ENCODE data around the gene GLS2.
"Not testable (repeated sequence)": the region's sequence is repeated elsewhere in the genome, so short reads cannot be mapped to it uniquely, and the experiment has no call there.

Gene GLS2

DNA sequence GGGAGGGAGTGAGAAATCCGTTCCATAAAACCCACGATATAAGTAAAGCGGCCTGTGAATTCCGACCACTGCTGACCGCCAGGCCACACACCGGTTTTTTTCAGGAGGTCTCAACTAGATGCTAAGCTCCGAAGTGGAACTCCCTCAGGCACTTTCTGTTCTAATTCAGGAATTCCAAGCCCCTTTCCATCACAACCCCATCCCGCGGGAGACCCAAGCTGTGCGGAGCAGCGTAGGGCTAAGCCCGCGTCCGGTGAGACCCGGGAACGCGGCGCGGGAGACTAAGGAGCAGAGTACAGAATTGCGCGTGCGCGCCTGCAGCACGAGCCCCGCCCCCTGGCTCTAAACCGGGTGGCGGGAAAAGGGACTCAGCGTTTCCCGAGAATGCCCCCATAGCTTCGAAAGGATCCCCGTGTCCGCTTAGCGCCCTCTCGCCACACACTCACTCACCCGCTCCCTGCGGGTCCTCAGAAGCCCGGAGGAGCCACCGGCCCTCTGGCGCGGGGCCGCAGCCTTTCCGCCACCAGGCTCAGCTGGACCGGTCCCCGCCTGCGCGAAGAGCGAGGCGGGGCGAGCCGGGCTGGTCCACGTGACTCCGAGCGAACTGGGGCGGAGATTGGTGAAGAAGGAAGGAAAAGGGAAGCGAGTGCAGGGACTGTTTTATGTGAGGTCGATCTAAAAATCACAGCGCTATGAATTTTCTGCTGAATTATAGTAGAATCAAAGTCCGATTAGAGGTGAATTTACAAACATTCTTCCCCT, 38.9 kb downstream of the GLS2 start, which contains the start of gene TIMELESS:
Gene TIMELESS (minus strand): TSS at position 567 of the 762 bp plus-strand sequence. CDS start 15,256 bp downstream, outside the sequence.
- peak; percentile 97 for DNase-seq (ENCODE audit: low spot score)

DNA sequence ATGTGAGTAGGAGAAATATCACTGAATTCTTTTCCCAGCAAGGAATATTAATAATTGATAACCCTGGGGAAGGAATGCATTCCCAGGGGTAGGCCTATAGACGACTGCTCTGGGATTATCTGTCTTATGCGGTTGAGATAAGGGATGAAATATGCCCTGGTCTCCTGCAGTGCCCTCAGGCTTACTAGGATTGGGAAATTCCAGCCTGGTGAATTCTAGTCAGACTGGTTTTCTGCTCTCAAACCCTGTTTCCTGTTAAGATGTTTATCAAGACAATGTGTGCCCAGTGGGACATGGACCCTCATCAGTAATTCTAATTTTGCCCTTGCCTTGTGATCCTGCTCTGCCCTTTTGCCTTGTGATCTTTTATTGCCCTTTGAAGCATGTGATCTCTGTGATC, 44.8 kb downstream of the GLS2 start:
- not testable (repeated sequence) for DNase-seq (ENCODE audit: low spot score)

DNA sequence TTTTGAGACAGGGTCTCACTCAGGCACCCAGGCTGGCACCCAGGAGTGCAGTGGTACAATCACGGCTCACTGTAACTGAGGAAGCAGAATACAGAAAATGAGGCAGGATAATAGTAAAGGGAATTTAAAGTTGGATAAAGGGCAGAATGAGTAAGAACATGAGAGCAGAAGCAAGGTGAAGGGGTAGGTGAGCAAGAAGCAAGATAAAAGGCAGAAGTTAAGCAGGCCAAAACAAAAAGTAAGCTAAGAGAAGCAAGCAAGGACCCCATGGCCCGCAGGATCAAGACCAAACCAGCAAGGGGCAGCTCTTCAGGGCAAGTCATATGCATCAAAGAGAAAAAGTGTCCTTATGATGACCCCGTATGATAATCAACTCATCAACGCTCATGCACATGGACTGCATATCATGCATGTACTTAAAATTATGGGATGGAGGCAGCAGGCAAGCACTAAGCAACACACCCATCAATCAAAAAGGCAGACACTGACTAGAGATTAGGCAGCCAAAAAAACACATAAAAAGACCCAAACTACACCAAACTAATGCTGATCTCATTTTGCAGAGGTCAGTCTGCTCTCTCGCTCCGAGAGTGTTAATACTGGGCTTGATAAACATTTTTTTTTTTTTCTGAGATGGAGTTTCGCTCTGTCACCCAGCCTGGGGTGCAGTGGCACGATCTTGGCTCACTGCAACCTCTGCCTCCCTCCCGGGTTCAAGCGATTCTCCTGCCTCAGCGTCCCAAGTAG, 50.4 kb downstream of the GLS2 start:
- no peak for DNase-seq (ENCODE audit: low spot score)

GRCh38 chr12:56434828-56435227, 53.1 kb downstream of the GLS2 start:
- no peak for DNase-seq (ENCODE audit: low spot score)

DNA sequence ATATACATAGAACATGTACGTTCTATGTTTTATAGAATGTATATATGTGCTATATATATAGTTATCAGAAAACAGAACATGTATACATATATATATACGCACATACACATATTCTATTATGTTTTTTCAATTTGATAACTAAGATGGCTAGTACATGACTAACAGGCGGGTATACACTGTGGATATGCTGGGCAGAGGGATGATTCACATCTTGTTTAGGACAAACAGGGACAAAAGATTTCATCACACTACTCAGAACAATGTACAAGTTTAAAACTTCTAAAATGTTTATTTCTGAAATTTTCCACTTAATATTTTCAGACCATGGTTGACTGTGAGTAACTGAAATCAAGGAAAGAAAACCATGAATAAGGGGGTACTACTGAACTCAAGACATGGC, 56.1 kb downstream of the GLS2 start:
- no peak for DNase-seq (ENCODE audit: low spot score)

GRCh38 chr12:56431288-56431687, 56.7 kb downstream of the GLS2 start:
- DNase-seq (ENCODE audit: low spot score), result no peak

GRCh38 chr12:56425940-56426438, 62.0 kb downstream of the GLS2 start:
- no peak for DNase-seq (ENCODE audit: low spot score)

DNA sequence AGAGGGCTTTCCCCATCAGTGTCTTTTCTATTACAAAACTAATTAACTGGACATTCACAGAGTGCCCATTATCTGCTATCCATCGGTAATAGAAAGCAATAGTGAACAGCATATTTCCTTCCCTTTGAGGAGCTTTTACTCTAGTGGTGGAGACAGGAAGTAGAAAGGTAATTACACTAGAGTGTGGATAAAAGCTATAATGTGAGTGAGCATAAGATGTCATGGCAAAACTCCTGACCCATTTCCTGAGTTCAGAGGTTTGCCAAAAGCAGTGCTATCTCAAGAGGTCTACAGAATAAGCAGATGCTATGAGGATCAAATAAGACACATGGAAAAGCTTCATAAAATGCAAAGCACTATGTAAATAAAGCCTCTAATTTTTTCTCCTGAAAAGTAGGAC, 62.8 kb downstream of the GLS2 start:
- DNase-seq (ENCODE audit: low spot score), result no peak
